Skeletal muscle tissue (tissue), 4 donors: ENCODE results near the gene CYP2C9. TPM values are rescaled to one million over a fixed set of nuclear protein-coding genes. Genes with fewer than 3 reads are reported as not detected.
"Not testable (repeated sequence)": the region's sequence is repeated elsewhere in the genome, so short reads cannot be mapped to it uniquely, and the experiment has no call there.

Experiments
- H3K27ac ChIP-seq: one replicate; pipeline ENCODE4 v1.7.0; 2013; ENCODE audit warnings: mild to moderate bottlenecking, low read depth, low read length, inconsistent platforms
- H3K27me3 ChIP-seq, 3 donors: one replicate each; pipeline ENCODE4 v1.7.0; 2013; ENCODE audit warnings: low read length in 3 of 3; ENCODE audit not compliant: control insufficient read depth in 3 of 3, insufficient read depth in 3 of 3
- H3K36me3 ChIP-seq, 3 donors: one replicate each; pipeline ENCODE4 v1.7.0; 2013; ENCODE audit warnings: low read length in 3 of 3; ENCODE audit not compliant: control insufficient read depth in 3 of 3, insufficient read depth in 3 of 3
- H3K4me1 ChIP-seq, 3 donors: one replicate each; pipeline ENCODE4 v1.7.0; 2013; ENCODE audit warnings: low read length in 3 of 3, mild to moderate bottlenecking in 3 of 3; ENCODE audit not compliant: control insufficient read depth in 3 of 3, insufficient read depth in 3 of 3
- H3K4me3 ChIP-seq, 3 donors: one replicate each; pipeline ENCODE4 v1.7.0; 2013; ENCODE audit warnings: low read length in 3 of 3
- H3K9ac ChIP-seq, 3 donors: one replicate each; pipeline ENCODE4 v1.7.0; 2013; ENCODE audit warnings: low read length in 3 of 3, mild to moderate bottlenecking in 3 of 3, moderate library complexity in 2 of 3, low read depth in 1 of 3
- H3K9me3 ChIP-seq, 3 donors: one replicate each; pipeline ENCODE4 v1.7.0; 2013; ENCODE audit warnings: low read length in 3 of 3; ENCODE audit not compliant: control insufficient read depth in 3 of 3
- total RNA-seq: library from RNA; depleted of rRNA; stranded (reverse); fragments of >200 nt; gene quantifications from one replicate; pipeline ENCODE4 v1.2.3, GENCODE V29; 2014
- donor health status: Osteomylitis.

The CYP2C9 gene
- total RNA-seq, result not detected

- no peak within 1 kb of the TSS for H3K9ac ChIP-seq
- no peaks in the 10 kb centered on the region for H3K4me1 ChIP-seq
- H3K4me3 ChIP-seq, result no peak within 1 kb of the TSS
- no peaks in the 10 kb centered on the region for H3K27me3 ChIP-seq
- H3K36me3 ChIP-seq, result no peaks in the 10 kb centered on the region
- no peaks in the 10 kb centered on the region for H3K9me3 ChIP-seq
- H3K27ac ChIP-seq, result no peak within 1 kb of the TSS
Measured at GRCh38 chr10:94938383-94938782, at the start of gene CYP2C9. TSS of gene CYP2C9 (plus strand) at chr10:94938658. CDS start at chr10:94938683, 25 bp downstream.

GRCh38 chr10:94889123-94889522 is 49.3 kb upstream of the CYP2C9 start:
- no peaks in the 10 kb centered on the region for H3K9me3 ChIP-seq
- H3K9ac ChIP-seq, result no peak overlapping the region
- no peak overlapping the region for H3K4me3 ChIP-seq
- no peak overlapping the region for H3K27ac ChIP-seq
- H3K27me3 ChIP-seq, result no peaks in the 10 kb centered on the region
- H3K36me3 ChIP-seq, result no peaks in the 10 kb centered on the region
- H3K4me1 ChIP-seq, result no peaks in the 10 kb centered on the region

GRCh38 chr10:94890264-94891022 is 48.0 kb upstream of the CYP2C9 start:
- Histone ChIP-seq H3K4me3 (no peak overlapping the region), H3K27ac (no peak overlapping the region), H3K9ac (no peak overlapping the region), H3K4me1 (no peaks in the 10 kb centered on the region), H3K36me3 (no peaks in the 10 kb centered on the region), H3K9me3 (no peaks in the 10 kb centered on the region), H3K27me3 (no peaks in the 10 kb centered on the region)

GRCh38 chr10:94898414-94898813 is 40.0 kb upstream of the CYP2C9 start:
- H3K4me1 ChIP-seq, H3K36me3 ChIP-seq, H3K9ac ChIP-seq, H3K9me3 ChIP-seq, H3K27me3 ChIP-seq, H3K27ac ChIP-seq, H3K4me3 ChIP-seq: not testable (repeated sequence)

- H3K27me3 ChIP-seq, result no peaks in the 10 kb centered on the region
- no peak overlapping the region for H3K9ac ChIP-seq
- no peak overlapping the region for H3K27ac ChIP-seq
- no peaks in the 10 kb centered on the region for H3K4me1 ChIP-seq
- H3K36me3 ChIP-seq, result no peaks in the 10 kb centered on the region
- H3K4me3 ChIP-seq, result no peak overlapping the region
- H3K9me3 ChIP-seq, result peaks cover 0 to 2% (median 0%) of the 10 kb centered on the region in 3 donors
Measured at GRCh38 chr10:94902080-94902479, 36.4 kb upstream of the CYP2C9 start.

- Histone ChIP-seq H3K36me3 (no peaks in the 10 kb centered on the region), H3K27ac (no peak overlapping the region), H3K9me3 (peaks cover 0 to 2% (median 0%) of the 10 kb centered on the region in 3 donors), H3K9ac (no peak overlapping the region), H3K27me3 (no peaks in the 10 kb centered on the region), H3K4me3 (no peak overlapping the region), H3K4me1 (no peaks in the 10 kb centered on the region)
Measured at GRCh38 chr10:94902570-94902969, 35.9 kb upstream of the CYP2C9 start.

- H3K9ac ChIP-seq, H3K27me3 ChIP-seq, H3K4me3 ChIP-seq, H3K9me3 ChIP-seq, H3K4me1 ChIP-seq, H3K36me3 ChIP-seq, H3K27ac ChIP-seq: not testable (repeated sequence)
Measured at GRCh38 chr10:94904506-94905148, 33.8 kb upstream of the CYP2C9 start.

GRCh38 chr10:94916423-94916822 is 22.0 kb upstream of the CYP2C9 start:
- Histone ChIP-seq H3K4me3 (no peak overlapping the region), H3K4me1 (no peaks in the 10 kb centered on the region), H3K27ac (no peak overlapping the region), H3K27me3 (no peaks in the 10 kb centered on the region), H3K9ac (no peak overlapping the region), H3K36me3 (no peaks in the 10 kb centered on the region), H3K9me3 (peaks cover 0 to 1% (median 0%) of the 10 kb centered on the region in 3 donors)

GRCh38 chr10:94936721-94937120 is 1.7 kb upstream of the CYP2C9 start:
- H3K4me1 ChIP-seq, result no peaks in the 10 kb centered on the region
- no peaks in the 10 kb centered on the region for H3K36me3 ChIP-seq
- H3K9me3 ChIP-seq, result no peaks in the 10 kb centered on the region
- H3K4me3 ChIP-seq, result no peak overlapping the region
- no peaks in the 10 kb centered on the region for H3K27me3 ChIP-seq
- H3K9ac ChIP-seq, result no peak overlapping the region
- no peak overlapping the region for H3K27ac ChIP-seq

GRCh38 chr10:94943432-94944103 is 5.1 kb downstream of the CYP2C9 start:
- H3K9ac ChIP-seq, H3K36me3 ChIP-seq, H3K9me3 ChIP-seq, H3K27me3 ChIP-seq, H3K4me1 ChIP-seq, H3K4me3 ChIP-seq, H3K27ac ChIP-seq: not testable (repeated sequence)
